DMS53 treated with DMSO at 0.1 percent for 48 hours (cell line): ENCODE results near the gene SLC7A6OS.
"Not testable (repeated sequence)": the region's sequence is repeated elsewhere in the genome, so short reads cannot be mapped to it uniquely, and the experiment has no call there.

ENCODE experiments used
- DNase-seq: peaks from one replicate; lab custom pipeline; 2025; ENCODE audit not compliant: unreplicated experiment; lab: John Stamatoyannopoulos, UW

SLC7A6OS gene

GRCh38 chr16:68299571-68300453 lies 10.9 kb downstream of the SLC7A6OS start:
- DNase-seq = no peak

- DNase-seq = no peak
Observed at GRCh38 chr16:68298907-68299561, 11.7 kb downstream of the SLC7A6OS start.

- no peak for DNase-seq
Observed at GRCh38 chr16:68298312-68298711, 12.4 kb downstream of the SLC7A6OS start.

GRCh38 chr16:68297908-68298307 lies 12.8 kb downstream of the SLC7A6OS start:
- DNase-seq = no peak

- no peak for DNase-seq
Observed at GRCh38 chr16:68296693-68297092, 14.1 kb downstream of the SLC7A6OS start.

GRCh38 chr16:68296291-68296690 lies 14.5 kb downstream of the SLC7A6OS start:
- no peak for DNase-seq

GRCh38 chr16:68292425-68292824 lies 18.3 kb downstream of the SLC7A6OS start:
- DNase-seq = no peak

GRCh38 chr16:68291227-68291626 lies 19.5 kb downstream of the SLC7A6OS start:
- no peak for DNase-seq

GRCh38 chr16:68290450-68290849 lies 20.3 kb downstream of the SLC7A6OS start:
- no peak for DNase-seq

- DNase-seq = no peak
Observed at GRCh38 chr16:68289621-68290329, 21.0 kb downstream of the SLC7A6OS start.

- no peak for DNase-seq
Observed at GRCh38 chr16:68289202-68289601, 21.5 kb downstream of the SLC7A6OS start.

GRCh38 chr16:68288796-68289195 lies 21.9 kb downstream of the SLC7A6OS start:
- DNase-seq = not testable (repeated sequence)

- DNase-seq = no peak
Observed at GRCh38 chr16:68288252-68288650, 22.5 kb downstream of the SLC7A6OS start.

GRCh38 chr16:68287276-68288251 lies 23.2 kb downstream of the SLC7A6OS start:
- no peak for DNase-seq

- DNase-seq = no peak
Observed at GRCh38 chr16:68286153-68287074, 24.3 kb downstream of the SLC7A6OS start.

- DNase-seq = no peak
Observed at GRCh38 chr16:68285683-68286082, 25.1 kb downstream of the SLC7A6OS start.

GRCh38 chr16:68284847-68285246 lies 25.9 kb downstream of the SLC7A6OS start:
- no peak for DNase-seq

GRCh38 chr16:68283801-68284598 lies 26.7 kb downstream of the SLC7A6OS start:
- DNase-seq = no peak

- no peak for DNase-seq
Observed at GRCh38 chr16:68283346-68283745, 27.4 kb downstream of the SLC7A6OS start.
